HG03196 (cell line): ENCODE results near the gene SURF6.
"Not testable (repeated sequence)": the region's sequence is repeated elsewhere in the genome, so short reads cannot be mapped to it uniquely, and the experiment has no call there.

ENCODE experiments used
- ATAC-seq: cut with Tn5 transposase; IDR thresholded peaks from one replicate; pipeline ENCODE4 v1.9.1; 2021; ENCODE audit not compliant: unreplicated experiment

The SURF6 gene

DNA sequence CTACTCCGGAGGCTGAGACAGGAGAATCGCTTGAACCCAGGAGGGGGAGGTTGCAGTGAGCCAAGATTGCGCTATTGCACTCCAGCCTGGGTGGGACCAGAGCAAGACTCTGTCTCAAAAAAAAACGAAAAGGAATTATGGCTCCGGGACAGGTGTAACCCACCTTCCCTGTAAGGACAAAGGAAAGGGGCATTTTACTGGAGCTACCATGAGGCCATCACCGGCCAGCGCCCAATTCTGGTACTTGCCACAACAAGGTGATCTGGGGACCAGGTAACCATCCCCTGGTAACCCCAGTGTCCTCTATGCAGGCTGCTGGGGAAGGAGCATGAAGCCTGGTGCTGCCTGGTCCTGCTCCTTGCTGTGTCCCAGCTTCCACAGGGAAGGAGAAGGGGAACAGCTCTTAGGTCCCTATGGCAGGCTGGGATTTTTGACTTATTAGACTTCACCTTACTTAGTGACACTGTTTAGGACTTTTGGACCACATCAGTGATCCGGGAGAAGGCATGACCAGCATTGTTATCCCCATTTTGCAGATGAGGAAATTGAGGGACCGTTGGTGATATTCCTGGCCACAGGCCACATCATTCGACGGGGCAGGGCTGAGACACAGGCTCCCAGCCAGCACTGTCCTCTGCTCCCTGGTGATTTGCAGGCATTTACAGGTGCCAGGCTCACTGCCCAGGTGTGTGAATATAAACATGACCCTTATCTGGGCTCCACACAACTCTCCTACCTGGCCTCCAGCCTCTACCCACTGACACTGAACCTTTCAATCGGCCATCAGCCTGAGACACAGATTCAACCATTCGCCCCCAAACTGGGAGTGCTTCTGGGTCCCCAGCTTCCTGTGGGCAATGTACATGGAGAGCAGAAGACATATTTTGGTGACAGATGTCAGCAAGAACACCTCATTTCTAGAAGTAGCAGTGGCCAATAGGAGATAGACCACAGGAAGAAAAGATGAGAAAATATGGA lies 34.4 kb downstream of the SURF6 start:
- ATAC-seq, result no peak

DNA sequence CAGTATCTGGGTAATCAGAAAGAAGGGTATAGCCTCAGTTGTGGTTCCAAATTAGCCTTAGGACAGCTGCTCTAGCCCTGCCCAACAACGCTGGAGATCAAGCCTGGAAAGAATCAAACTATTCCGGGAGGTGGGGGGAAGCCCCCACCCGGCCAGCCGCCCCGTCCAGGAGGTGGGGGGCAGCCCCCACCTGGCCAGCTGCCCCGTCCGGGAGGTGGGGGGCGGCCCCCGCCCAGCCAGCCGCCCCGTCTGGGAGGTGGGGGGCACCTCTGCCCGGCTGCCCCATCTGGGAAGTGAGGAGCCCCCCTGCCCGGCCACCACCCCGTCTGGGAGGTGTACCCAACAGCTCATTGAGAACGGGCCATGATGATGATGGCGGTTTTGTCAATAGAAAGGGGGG lies 36.0 kb downstream of the SURF6 start:
- ATAC-seq, result not testable (repeated sequence)

GRCh38 chr9:133294257-133294656 lies 41.7 kb downstream of the SURF6 start:
- no peak for ATAC-seq

GRCh38 chr9:133290751-133291302 lies 45.2 kb downstream of the SURF6 start:
- ATAC-seq, result no peak

DNA sequence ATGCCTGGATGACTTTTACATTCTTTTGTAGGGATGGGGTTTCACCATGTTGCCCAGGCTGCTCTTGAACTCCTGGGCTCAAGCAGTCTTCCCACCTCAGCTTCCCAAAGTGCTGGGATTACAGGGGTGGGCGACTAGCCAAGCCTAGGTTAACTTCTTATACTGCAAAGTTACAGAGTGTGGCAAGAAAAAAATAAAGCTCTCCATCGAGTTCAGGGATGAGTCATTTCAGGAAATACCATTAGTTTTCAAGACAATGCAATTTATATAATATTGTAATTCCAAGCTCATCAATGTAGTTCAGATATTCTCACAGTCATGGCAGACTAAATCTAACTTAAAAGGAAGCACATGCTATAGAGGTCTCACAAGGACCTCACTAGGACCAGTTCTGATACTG lies 49.5 kb downstream of the SURF6 start:
- no peak for ATAC-seq

- ATAC-seq, result no peak
Measured at GRCh38 chr9:133285252-133285775, 50.7 kb downstream of the SURF6 start.

- no peak for ATAC-seq
Measured at GRCh38 chr9:133284362-133284761, 51.6 kb downstream of the SURF6 start.

DNA sequence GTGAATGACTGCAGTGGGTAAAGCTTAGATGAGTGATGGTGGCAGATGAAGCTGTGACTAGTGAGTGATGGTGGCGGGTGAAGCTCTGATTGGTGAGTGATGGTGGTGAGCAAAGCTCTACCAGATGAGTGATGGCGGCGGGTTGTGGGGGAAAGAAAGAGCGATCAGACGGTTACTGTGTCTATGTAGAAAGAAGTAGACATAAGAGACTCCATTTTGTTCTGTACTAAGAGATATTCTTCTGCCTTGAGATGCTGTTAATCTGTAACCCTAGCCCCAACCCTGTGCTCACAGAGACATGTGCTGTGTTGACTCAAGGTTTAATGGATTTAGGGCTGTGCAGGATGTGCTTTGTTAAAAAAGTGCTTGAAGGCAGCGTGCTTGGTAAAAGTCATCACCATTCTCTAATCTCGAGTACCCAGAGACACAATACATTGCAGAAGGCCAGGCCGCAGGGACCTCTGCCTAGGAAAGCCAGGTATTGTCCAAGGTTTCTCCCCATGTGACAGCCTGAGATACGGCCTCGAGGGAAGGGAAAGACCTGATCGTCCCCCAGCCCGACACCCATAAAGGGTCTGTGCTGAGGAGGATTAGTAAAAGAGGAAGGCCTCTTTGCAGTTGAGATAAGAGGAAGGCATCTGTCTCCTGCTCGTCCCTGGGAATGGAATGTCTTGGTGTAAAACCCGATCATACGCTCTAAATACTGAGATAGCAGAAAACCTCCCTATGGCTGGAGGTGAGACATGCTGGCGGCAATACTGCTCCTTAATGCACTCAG lies 52.5 kb downstream of the SURF6 start:
- ATAC-seq, result not testable (repeated sequence)

GRCh38 chr9:133282464-133283238 lies 53.3 kb downstream of the SURF6 start:
- no peak for ATAC-seq

- ATAC-seq, result no peak
Measured at GRCh38 chr9:133280392-133280791, 55.6 kb downstream of the SURF6 start.
